KOPT-K1 (cell line): ENCODE results near the gene RMI1.

Source experiments
- H3K27ac ChIP-seq: fragments of 200-600 bp; sonication (generic); 2 replicates; pipeline ENCODE4 v1.5.1; 2016; ENCODE audit warnings: antibody characterized with exemption, mild to moderate bottlenecking, low read depth, low read length; ENCODE audit not compliant: poor library complexity, severe bottlenecking
- H3K36me3 ChIP-seq: fragments of 200-600 bp; sonication (generic); 2 replicates; pipeline ENCODE4 v1.5.1; 2017; ENCODE audit warnings: antibody characterized with exemption, mild to moderate bottlenecking, low read length, moderate library complexity; ENCODE audit not compliant: insufficient read depth
- H3K9me3 ChIP-seq: fragments of 200-600 bp; sonication (generic); 2 replicates; pipeline ENCODE4 v1.5.1; 2017; ENCODE audit warnings: antibody characterized with exemption, low read length, mild to moderate bottlenecking; ENCODE audit not compliant: insufficient read depth, poor library complexity, severe bottlenecking

The RMI1 gene

DNA sequence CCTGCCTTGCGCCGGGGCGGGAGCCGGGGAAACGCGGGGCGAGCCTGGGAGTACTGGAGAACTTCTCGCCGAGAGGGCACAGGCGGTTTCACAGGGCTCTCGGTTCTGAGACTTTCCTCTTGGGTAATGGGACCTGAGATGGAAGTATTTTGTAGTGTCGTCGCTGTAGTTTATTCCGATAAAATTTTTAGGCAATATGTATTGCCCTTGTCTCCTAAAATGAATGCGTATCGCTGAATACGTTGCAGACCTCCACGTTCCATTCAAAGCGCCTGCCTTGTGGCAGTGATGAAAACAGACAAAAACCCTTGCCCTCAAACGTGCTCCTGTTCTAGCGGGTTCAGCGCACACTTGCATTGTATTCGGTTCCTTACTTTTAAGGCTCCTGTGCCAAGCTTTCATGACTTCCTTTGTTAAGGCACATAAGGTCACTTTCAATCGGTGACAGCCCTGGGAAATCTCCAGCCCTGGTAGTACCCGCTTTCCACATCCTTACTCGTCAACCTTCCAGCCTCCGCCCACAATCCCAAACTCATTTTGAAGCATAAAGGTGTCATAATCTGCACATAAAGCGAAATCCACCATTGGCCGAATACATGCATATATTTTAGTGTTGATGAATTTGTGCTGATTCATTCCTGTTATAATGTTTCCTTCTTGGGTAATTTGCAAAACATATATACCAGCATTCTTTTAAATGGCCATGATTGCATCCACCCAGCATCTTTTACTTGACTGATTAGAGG, 694 bp downstream of the RMI1 start:
- H3K9me3 ChIP-seq = no peaks in the 10 kb centered on the region
- peak overlapping the region; percentile 99 for H3K27ac ChIP-seq
- peaks cover 27% of the 10 kb centered on the region for H3K36me3 ChIP-seq

DNA sequence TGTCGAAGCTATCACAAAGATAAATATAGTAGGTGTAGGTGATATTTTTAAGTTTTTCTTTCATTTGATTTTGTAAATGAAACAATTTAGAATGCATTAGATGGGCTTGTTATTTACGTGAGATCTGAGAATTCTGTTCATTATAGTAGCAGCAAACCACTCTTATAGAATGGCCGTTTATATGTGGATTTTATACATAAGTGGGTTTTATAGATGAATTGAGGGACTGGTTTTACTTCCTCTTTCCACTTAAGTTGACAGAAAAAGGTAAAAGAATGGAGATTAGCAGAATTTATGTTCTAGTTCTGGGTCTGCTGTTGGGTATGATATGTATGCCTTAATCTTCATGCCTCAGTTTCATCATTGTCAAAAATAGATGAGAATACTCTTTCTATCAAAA, 5.6 kb downstream of the RMI1 start:
- Histone ChIP-seq H3K9me3 (no peaks in the 10 kb centered on the region), H3K27ac (no peak overlapping the region)

DNA sequence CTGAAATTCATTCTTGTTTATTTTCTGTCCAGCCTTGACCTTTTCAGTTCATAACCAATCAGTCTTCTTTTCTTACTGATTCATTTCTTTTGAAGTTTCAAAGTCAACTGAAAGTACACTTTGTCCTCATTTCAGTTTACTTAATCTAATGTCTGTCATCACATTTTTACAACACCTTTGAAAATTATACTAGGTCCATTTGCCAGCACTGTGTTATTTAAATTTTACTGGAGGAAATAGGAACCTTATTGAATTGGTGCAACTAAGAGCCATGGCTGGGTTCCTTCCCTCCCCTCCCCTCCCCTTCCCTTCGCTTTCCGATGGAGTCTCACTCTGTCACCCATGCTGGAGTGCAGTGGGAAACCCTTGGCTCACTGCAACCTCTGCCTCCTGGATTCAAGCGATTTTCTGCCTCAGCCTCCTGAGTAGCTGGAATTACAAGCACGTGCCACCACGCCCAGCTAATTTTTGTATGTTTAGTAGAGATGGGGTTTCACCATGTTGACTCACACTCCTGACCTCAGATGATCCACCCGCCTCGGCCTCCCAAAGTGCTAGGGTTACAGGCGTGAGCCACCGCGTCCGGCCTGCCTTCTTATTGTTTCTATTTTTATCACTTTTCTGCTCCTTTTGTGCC, 6.3 kb downstream of the RMI1 start:
- Histone ChIP-seq H3K27ac (no peak overlapping the region), H3K36me3 (peaks cover 44% of the 10 kb centered on the region), H3K9me3 (no peaks in the 10 kb centered on the region)

More for the DNA sequence above, 5.6 kb downstream of the RMI1 start:
- peaks cover 41% of the 10 kb centered on the region for H3K36me3 ChIP-seq

DNA sequence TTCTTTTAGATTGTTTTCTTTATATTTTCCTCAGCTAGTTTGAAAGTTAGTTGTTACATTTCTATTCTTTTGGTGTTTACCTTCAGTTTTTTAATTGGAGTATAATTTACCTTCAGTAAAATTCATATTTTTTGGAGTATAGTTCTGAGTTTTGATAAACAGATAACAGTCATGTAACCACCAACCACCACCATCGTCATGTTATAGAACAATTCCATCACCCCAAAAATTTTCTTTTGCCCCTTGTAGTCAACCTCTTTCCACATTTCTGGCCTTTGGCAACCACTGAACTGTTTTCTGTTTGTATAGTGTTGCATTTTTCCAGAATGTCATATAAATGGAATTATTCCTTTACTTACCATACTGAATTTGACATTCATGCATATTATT, 6.8 kb downstream of the RMI1 start:
- Histone ChIP-seq H3K9me3 (no peaks in the 10 kb centered on the region), H3K36me3 (peaks cover 49% of the 10 kb centered on the region), H3K27ac (no peak overlapping the region)

DNA sequence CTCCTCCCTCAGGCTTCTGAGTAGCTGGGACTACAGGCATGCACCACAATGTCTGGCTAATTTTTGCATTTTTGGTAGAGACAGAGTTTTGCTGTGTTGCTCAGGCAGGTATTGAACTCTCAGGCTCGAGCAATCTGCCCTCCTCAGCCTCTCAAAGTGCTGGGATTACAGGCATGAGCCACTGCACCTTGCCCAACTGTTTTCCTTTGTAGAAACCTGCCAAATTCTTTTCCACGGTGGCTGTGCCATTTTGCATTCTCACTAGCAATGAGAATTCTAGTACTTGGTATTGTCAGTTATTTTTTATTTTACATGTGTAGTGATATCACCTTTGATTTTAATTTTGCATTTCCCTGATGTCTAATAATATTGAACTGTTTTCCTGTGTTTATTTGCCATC, 7.8 kb downstream of the RMI1 start:
- H3K27ac ChIP-seq = no peak overlapping the region
- H3K36me3 ChIP-seq = peaks cover 56% of the 10 kb centered on the region
- H3K9me3 ChIP-seq = no peaks in the 10 kb centered on the region

DNA sequence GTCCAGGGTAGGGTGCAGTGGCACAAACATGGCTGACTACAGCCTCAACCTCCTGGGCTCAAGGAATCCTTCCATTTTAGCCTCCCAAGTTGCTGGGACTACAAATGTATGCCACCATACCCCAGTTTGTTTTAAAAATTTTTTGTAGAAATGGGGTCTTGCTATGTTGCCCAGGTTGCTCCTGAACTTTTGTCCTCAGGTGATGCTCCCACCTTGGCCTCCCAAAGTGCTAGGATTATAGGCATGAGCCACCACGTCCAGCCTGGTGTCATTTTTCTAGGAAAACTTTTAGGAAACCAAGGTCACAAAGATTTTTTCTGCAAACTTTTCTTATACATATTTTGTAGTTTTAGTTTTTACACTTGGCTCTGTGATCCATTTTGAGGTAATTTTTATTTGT, 10.8 kb downstream of the RMI1 start:
- Histone ChIP-seq H3K27ac (no peak overlapping the region), H3K36me3 (peaks cover 84% of the 10 kb centered on the region), H3K9me3 (no peaks in the 10 kb centered on the region)

DNA sequence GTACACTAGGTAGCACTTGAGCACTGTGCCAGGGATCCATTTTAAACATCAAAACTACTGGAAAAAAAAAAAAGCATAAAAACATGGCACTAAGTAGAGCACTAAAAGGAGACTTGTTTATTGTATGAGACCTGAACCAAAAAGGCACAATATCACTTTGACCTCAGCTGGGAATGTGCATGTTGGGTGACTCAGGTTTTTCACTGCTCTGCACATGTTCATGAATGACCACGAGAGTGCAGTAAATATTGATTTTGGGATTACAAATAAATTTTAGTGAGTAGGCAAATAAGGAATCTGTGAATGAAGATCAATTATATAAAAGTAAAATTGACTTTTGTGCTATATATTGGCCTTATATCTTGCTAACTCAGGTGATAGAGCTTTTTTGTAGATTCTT, 11.8 kb downstream of the RMI1 start:
- H3K9me3 ChIP-seq = no peaks in the 10 kb centered on the region
- peaks cover 81% of the 10 kb centered on the region for H3K36me3 ChIP-seq
- no peak overlapping the region for H3K27ac ChIP-seq

DNA sequence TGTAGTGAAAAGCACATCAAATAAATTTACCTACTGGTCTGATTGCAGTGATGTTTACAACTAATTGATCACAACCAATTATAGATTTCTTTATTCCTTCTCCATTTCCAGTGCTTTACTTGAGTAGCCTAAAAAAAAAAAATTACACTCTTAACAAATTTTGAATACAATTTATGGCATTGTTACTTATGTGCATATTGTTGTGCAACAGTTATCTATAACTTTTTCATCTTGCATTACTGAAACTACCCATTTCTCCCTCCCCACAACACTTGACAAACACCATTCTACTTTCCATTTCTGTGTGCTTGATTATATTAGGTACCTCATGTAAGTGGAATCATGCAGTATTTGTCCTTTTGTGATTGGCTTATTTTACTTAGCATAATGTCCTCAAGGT, 12.3 kb downstream of the RMI1 start:
- Histone ChIP-seq H3K36me3 (peaks cover 77% of the 10 kb centered on the region), H3K9me3 (no peaks in the 10 kb centered on the region), H3K27ac (no peak overlapping the region)

DNA sequence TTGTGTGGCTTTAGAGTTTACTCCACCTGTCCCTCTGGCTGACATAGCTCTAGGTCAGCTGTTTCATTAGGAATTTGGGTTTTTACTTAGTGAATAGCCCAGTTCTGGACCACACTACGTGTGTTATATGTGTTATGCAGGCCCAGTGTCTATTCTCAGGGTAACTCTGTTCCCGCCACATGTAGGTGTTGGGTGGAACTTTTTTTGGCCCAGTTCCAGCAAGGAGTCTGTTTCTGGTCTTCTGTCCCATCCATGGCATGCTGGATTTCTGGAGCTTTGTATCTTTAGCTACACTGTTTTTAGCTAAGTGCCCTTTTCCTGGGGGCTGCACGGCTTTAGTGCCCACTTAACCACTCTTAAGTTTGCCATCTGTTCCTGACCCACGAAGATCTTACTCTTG, 15.5 kb downstream of the RMI1 start:
- peaks cover 64% of the 10 kb centered on the region for H3K36me3 ChIP-seq
- no peaks in the 10 kb centered on the region for H3K9me3 ChIP-seq
- H3K27ac ChIP-seq = no peak overlapping the region

DNA sequence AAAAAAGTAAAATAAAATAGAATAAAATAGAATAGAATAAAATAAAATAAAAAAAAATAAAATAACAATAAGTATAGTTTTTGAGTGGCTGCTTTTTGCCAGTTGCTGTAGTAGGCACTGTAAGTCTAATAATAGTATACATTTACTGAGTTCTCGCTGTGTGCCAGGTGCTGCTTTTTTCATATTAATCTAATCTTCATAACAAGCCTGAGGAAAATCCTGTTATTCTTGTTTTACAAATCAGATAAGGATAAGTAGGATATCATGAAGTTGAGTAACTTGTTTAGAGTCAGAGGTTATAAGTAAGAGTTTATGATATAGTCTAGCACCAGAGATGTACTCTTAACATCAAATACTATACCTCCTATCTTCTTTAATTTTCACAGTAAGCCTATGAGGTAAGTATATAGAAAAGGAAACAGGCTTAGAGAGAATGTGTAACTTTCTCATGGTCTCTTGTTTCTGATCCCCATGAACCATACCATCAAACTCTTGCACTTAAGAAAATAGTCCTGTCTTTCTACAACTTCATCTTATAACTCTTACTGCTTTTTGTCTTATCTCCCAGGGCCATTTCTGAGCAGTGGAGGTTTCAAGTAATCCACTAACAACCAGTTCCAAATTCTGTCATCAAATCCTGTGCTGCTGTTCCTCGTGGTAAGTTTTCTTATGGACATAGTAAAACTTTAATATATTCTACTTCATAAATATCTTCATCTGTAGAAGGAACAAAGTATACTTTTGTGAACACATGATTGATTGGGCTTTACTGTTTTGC, 18.7 kb downstream of the RMI1 start:
- Histone ChIP-seq H3K9me3 (no peaks in the 10 kb centered on the region), H3K27ac (no peak overlapping the region), H3K36me3 (peaks cover 71% of the 10 kb centered on the region)

DNA sequence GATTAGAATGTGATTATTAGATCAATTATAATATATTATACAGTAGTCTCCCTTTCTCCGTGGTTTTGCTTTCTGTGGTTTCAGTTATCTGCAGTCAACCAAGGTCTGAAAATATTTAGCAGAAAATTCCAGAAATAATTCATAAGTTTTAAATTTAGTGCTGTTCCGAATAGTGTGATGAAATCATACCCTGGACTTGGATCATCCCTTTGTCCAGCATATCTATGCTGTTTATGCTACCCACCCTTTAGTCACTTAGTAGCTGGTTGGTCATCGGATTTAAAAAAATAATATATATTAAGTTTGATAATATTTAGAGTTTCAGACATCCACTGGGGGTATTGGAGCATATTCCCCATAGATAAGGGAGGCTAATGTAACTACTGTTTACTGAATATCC, 19.6 kb downstream of the RMI1 start:
- Histone ChIP-seq H3K27ac (no peak overlapping the region), H3K36me3 (peaks cover 72% of the 10 kb centered on the region), H3K9me3 (no peaks in the 10 kb centered on the region)

DNA sequence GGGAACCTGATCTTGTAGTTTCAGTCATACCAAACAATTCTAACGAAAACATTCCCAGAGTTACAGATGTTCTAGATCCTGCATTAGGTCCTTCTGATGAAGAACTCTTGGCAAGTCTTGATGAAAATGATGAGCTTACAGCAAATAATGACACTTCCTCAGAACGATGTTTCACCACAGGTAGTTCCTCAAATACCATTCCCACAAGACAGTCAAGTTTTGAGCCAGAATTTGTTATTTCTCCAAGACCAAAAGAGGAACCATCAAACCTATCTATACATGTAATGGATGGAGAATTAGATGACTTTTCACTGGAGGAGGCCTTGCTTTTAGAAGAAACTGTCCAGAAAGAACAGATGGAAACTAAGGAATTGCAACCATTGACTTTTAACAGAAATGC, 21.0 kb downstream of the RMI1 start:
- peaks cover 61% of the 10 kb centered on the region for H3K36me3 ChIP-seq
- H3K27ac ChIP-seq = peak overlapping the region; percentile 23
- H3K9me3 ChIP-seq = no peaks in the 10 kb centered on the region

DNA sequence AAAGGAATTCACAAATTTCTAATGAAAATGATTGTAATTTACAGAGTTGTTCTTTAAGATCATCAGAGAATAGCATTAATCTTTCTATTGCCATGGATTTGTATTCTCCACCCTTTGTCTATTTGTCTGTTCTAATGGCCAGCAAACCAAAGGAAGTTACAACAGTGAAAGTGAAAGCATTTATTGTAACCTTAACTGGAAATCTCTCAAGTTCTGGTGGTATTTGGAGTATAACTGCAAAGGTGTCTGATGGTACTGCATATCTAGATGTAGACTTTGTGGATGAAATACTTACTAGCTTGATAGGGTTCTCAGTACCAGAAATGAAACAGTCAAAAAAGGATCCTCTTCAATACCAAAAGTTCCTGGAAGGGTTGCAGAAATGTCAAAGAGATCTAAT, 21.7 kb downstream of the RMI1 start:
- H3K36me3 ChIP-seq = peaks cover 59% of the 10 kb centered on the region
- H3K9me3 ChIP-seq = no peaks in the 10 kb centered on the region
- peak overlapping the region; percentile 47 for H3K27ac ChIP-seq

DNA sequence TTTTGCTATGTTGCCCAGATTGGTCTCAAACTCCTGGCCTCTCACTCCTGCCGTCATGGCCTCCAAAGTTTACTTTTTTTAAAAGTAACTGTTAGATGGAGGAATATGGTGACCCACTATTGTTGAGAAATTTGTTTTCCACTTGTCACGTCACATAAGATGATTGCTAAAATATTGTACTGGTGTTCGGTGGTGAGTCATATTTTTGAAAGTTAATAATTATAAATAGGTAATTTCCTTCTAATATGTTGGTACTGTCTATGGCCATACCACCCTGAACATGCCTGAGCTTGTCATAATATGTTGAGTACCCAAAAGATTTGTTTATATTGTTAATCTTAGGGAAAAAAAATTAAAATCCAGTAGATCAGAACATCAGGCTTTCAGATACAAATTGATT, 22.6 kb downstream of the RMI1 start:
- H3K9me3 ChIP-seq = no peaks in the 10 kb centered on the region
- peaks cover 59% of the 10 kb centered on the region for H3K36me3 ChIP-seq
- no peak overlapping the region for H3K27ac ChIP-seq

DNA sequence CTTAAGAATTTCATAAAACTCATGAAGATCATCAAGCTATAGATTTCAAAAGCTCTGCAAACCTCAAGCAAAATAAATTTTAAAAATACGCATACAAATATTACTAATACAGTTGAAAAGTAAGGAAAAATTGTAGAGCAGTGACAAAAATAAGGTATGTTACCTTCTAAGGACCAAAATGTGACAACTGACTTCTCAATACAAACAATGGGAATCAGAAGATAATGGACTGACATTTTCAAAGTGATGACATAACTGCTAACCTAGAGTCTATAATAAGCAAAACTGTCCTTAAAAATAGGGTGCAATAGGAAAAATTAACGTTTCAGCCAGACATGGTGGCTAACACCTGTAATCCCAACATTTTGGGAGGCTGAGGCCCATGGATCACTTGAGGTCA, 27.1 kb downstream of the RMI1 start:
- Histone ChIP-seq H3K9me3 (no peaks in the 10 kb centered on the region), H3K36me3 (peaks cover 27% of the 10 kb centered on the region), H3K27ac (no peak overlapping the region)
